Measurements from ENCODE around the gene CLDN7.

The CLDN7 gene

GRCh38 chr17:7262192-7262934, at the start of gene CLDN7:
Gene CLDN7 (minus strand): TSS chr17:7262478. CDS start chr17:7262043, 435 bp downstream.
- DNase-seq (ENCODE audit: low spot score): no peak

GRCh38 chr17:7311110-7311705, 48.9 kb upstream of the CLDN7 start:
- no peak for DNase-seq (ENCODE audit: low spot score)

GRCh38 chr17:7309628-7310027, 47.4 kb upstream of the CLDN7 start:
- no peak for DNase-seq (ENCODE audit: low spot score)

GRCh38 chr17:7308625-7309433, 46.6 kb upstream of the CLDN7 start:
- peak; percentile 82 for DNase-seq (ENCODE audit: low spot score)

GRCh38 chr17:7307686-7308624, 45.7 kb upstream of the CLDN7 start:
- DNase-seq (ENCODE audit: low spot score): peak; percentile 61

GRCh38 chr17:7306911-7307685, 44.8 kb upstream of the CLDN7 start, which contains the start of gene EIF5A:
Gene EIF5A (plus strand): TSS chr17:7307628. CDS start chr17:7309636, 2,008 bp downstream.
- DNase-seq (ENCODE audit: low spot score): peak; percentile 99

GRCh38 chr17:7304179-7304578, 41.9 kb upstream of the CLDN7 start:
- no peak for DNase-seq (ENCODE audit: low spot score)

- peak; percentile 92 for DNase-seq (ENCODE audit: low spot score)
These were observed 34.0 kb upstream of the CLDN7 start for GRCh38 chr17:7296189-7296861.

GRCh38 chr17:7295230-7296180, 33.2 kb upstream of the CLDN7 start:
- no peak for DNase-seq (ENCODE audit: low spot score)

- peak; percentile 68 for DNase-seq (ENCODE audit: low spot score)
These were observed 32.4 kb upstream of the CLDN7 start, which contains the start of gene YBX2 for GRCh38 chr17:7294614-7295153. Gene YBX2 (minus strand): TSS chr17:7294639. CDS start chr17:7294500, 139 bp downstream.

- no peak for DNase-seq (ENCODE audit: low spot score)
These were observed 31.7 kb upstream of the CLDN7 start for GRCh38 chr17:7293816-7294613.

- DNase-seq (ENCODE audit: low spot score): no peak
These were observed 30.9 kb upstream of the CLDN7 start for GRCh38 chr17:7293159-7293558.

GRCh38 chr17:7292729-7293128, 30.5 kb upstream of the CLDN7 start:
- no peak for DNase-seq (ENCODE audit: low spot score)

- no peak for DNase-seq (ENCODE audit: low spot score)
These were observed 29.9 kb upstream of the CLDN7 start for GRCh38 chr17:7292194-7292593.

GRCh38 chr17:7290685-7291084, 28.4 kb upstream of the CLDN7 start:
- DNase-seq (ENCODE audit: low spot score): no peak

GRCh38 chr17:7290166-7290565, 27.9 kb upstream of the CLDN7 start:
- DNase-seq (ENCODE audit: low spot score): no peak

GRCh38 chr17:7289256-7290032, 27.2 kb upstream of the CLDN7 start:
- no peak for DNase-seq (ENCODE audit: low spot score)

All from GM03348 (cell line).